ENCODE measurements around the gene COPZ1.
"Not testable (repeated sequence)": the region's sequence is repeated elsewhere in the genome, so short reads cannot be mapped to it uniquely, and the experiment has no call there.

Gene COPZ1

GRCh38 chr12:54337280-54337842 is 12.4 kb downstream of the COPZ1 start:
- DNase-seq = no peak

- no peak for DNase-seq
Observed at GRCh38 chr12:54337854-54338650, 13.1 kb downstream of the COPZ1 start.

GRCh38 chr12:54338698-54339296 is 13.9 kb downstream of the COPZ1 start:
- DNase-seq = no peak

- no peak for DNase-seq
Observed at GRCh38 chr12:54340846-54341245, 15.9 kb downstream of the COPZ1 start.

GRCh38 chr12:54341378-54342300 is 16.7 kb downstream of the COPZ1 start:
- DNase-seq = no peak

GRCh38 chr12:54349036-54349435 is 24.1 kb downstream of the COPZ1 start:
- DNase-seq = no peak

- no peak for DNase-seq
Observed at GRCh38 chr12:54349679-54350078, 24.7 kb downstream of the COPZ1 start.

- no peak for DNase-seq
Observed at GRCh38 chr12:54350743-54351142, 25.8 kb downstream of the COPZ1 start.

- no peak for DNase-seq
Observed at GRCh38 chr12:54351341-54351740, 26.4 kb downstream of the COPZ1 start.

- DNase-seq = peak; percentile 61
Observed at GRCh38 chr12:54352022-54352531, 27.1 kb downstream of the COPZ1 start.

GRCh38 chr12:54352891-54353874 is 28.3 kb downstream of the COPZ1 start:
- DNase-seq = no peak

- not testable (repeated sequence) for DNase-seq
Observed at GRCh38 chr12:54354271-54354670, 29.3 kb downstream of the COPZ1 start.

GRCh38 chr12:54355104-54355815 is 30.3 kb downstream of the COPZ1 start:
- no peak for DNase-seq

- no peak for DNase-seq
Observed at GRCh38 chr12:54356228-54356627, 31.3 kb downstream of the COPZ1 start.

- DNase-seq = no peak
Observed at GRCh38 chr12:54356951-54357356, 32.0 kb downstream of the COPZ1 start.

GRCh38 chr12:54357506-54358190 is 32.7 kb downstream of the COPZ1 start:
- no peak for DNase-seq

- no peak for DNase-seq
Observed at GRCh38 chr12:54358191-54358944, 33.4 kb downstream of the COPZ1 start.

- peak; percentile 100 for DNase-seq
Observed at GRCh38 chr12:54358945-54359761, 34.2 kb downstream of the COPZ1 start.

Measured in kidney glomerular epithelial cell (primary cell).